Measurements from ENCODE around the gene LAMA2. TPM values are rescaled to one million over a fixed set of nuclear protein-coding genes. Genes with fewer than 3 reads are reported as not detected.

The LAMA2 gene
- total RNA-seq, 4 donors from 2014 or later = 115 to 153 (median 134) TPM

DNA sequence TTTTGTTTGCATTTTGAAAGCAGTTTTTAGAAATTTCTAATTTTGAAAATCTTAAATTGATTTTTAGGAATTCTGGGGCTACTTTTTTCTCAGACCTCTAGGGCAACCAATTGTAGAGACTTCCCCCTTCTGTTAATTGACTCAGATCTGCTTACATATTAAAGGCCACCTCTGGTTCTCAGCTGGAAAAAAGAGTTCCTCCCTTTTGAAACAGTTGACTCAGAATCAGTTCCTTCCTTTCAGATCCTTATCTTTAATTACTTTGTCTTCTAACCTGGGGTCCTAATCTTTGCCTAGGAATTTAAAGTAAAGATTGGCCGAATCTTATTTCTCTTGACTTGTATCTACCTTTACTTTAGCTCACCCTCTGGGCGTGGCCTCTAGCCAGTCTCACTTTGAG, 146.8 kb downstream of the LAMA2 start:
- no peak for DNase-seq (ENCODE audit: extremely low spot score)
- TF ChIP-seq POLR2A (IDR thresholded peaks at IDR 0.05; ENCODE audit: low read depth) (no peak), EP300 (IDR thresholded peaks at IDR 0.05) (no peak), POLR2AphosphoS5 (IDR thresholded peaks at IDR 0.05) (no peak)
- TF ChIP-seq, protein P1, sequence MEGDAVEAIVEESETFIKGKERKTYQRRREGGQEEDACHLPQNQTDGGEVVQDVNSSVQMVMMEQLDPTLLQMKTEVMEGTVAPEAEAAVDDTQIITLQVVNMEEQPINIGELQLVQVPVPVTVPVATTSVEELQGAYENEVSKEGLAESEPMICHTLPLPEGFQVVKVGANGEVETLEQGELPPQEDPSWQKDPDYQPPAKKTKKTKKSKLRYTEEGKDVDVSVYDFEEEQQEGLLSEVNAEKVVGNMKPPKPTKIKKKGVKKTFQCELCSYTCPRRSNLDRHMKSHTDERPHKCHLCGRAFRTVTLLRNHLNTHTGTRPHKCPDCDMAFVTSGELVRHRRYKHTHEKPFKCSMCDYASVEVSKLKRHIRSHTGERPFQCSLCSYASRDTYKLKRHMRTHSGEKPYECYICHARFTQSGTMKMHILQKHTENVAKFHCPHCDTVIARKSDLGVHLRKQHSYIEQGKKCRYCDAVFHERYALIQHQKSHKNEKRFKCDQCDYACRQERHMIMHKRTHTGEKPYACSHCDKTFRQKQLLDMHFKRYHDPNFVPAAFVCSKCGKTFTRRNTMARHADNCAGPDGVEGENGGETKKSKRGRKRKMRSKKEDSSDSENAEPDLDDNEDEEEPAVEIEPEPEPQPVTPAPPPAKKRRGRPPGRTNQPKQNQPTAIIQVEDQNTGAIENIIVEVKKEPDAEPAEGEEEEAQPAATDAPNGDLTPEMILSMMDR (IDR thresholded peaks at IDR 0.05) = no peak
- Histone ChIP-seq H3K9me3 (no peaks in the 10 kb centered on the region), H3K36me3 (no peaks in the 10 kb centered on the region), H3K4me3 (no peak overlapping the region), H3K27me3 (no peaks in the 10 kb centered on the region), H3K4me1 (peaks cover 0 to 2% (median 0%) of the 10 kb centered on the region in 4 donors), H3K27ac (replicated peaks in 1 of 4) (no peak overlapping the region)
- intact Hi-C loops (cut with DNase I) = no loop called here
- WGBS = 72% methylated on average over 2 of the region's 2 CpGs

DNA sequence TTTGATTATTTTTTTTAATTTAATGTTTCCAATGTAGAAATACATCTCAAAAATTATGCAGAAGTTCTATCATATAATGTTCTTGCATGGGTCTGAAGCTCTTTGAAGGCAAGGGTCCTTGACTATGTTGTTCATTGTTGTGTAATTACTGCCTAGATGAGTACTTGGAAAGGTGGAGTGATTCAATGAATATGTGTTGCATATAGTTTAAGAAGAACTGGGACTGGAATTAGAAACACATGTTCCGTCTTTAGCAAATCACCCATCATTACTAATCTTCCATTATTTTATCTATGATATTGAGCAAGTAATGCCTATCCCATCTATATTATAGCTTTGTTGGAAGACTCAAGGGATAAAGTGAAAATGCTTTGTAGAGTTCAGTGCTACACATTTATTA, 147.3 kb downstream of the LAMA2 start:
- 96% methylated on average over 1 of the region's 1 CpG for WGBS
- Histone ChIP-seq H3K36me3 (no peaks in the 10 kb centered on the region), H3K9me3 (no peaks in the 10 kb centered on the region), H3K4me1 (peaks cover 0 to 2% (median 0%) of the 10 kb centered on the region in 4 donors), H3K27me3 (no peaks in the 10 kb centered on the region), H3K27ac (replicated peaks in 1 of 4) (no peak overlapping the region), H3K4me3 (no peak overlapping the region)
- DNase-seq (ENCODE audit: extremely low spot score) = no peak
- intact Hi-C loops (cut with DNase I) = no loop called here
- TF ChIP-seq POLR2AphosphoS5 (IDR thresholded peaks at IDR 0.05) (no peak), EP300 (IDR thresholded peaks at IDR 0.05) (no peak), POLR2A (IDR thresholded peaks at IDR 0.05; ENCODE audit: low read depth) (no peak)
- TF ChIP-seq, protein P1 (IDR thresholded peaks at IDR 0.05) = no peak

DNA sequence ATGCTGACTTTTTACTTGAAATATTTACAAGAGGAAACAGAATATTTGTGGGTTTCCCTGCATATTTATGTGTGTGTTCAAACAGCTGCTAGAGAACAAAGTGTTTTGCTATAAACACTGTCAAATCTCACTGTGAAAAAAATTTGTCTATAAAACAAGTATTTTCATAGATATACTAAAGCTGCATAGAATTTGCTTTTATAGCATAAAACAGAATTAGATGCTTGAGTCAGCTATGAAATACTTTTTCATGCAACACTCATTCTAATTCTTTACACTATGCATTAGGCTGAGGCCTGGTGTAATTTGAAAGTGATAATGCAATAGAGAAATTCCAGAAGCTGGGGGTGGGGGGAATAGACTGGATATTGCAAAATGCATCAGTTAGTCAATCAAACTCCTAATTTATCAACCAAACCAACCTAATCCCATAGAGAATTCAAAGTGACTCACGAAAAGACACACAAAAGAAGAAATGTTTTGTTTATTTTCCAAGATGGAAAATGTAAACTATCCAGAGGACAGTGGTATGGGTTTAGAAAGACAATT, 148.2 kb downstream of the LAMA2 start:
- no peak overlapping the region for H3K27ac ChIP-seq (replicated peaks in 1 of 4)
- no peaks in the 10 kb centered on the region for H3K27me3 ChIP-seq
- no peaks in the 10 kb centered on the region for H3K9me3 ChIP-seq
- peaks cover 0 to 4% (median 0%) of the 10 kb centered on the region in 4 donors for H3K4me1 ChIP-seq
- no peaks in the 10 kb centered on the region for H3K36me3 ChIP-seq
- intact Hi-C loops (cut with DNase I) = no loop called here
- H3K4me3 ChIP-seq = no peak overlapping the region
- DNase-seq (ENCODE audit: extremely low spot score) = no peak
- WGBS = 63% methylated on average over 1 of the region's 1 CpG
- TF ChIP-seq POLR2A (IDR thresholded peaks at IDR 0.05; ENCODE audit: low read depth) = no peak
- TF ChIP-seq POLR2AphosphoS5 (IDR thresholded peaks at IDR 0.05) = no peak
- no peak for TF ChIP-seq EP300 (IDR thresholded peaks at IDR 0.05)
- TF ChIP-seq, protein P1 (IDR thresholded peaks at IDR 0.05) = no peak

DNA sequence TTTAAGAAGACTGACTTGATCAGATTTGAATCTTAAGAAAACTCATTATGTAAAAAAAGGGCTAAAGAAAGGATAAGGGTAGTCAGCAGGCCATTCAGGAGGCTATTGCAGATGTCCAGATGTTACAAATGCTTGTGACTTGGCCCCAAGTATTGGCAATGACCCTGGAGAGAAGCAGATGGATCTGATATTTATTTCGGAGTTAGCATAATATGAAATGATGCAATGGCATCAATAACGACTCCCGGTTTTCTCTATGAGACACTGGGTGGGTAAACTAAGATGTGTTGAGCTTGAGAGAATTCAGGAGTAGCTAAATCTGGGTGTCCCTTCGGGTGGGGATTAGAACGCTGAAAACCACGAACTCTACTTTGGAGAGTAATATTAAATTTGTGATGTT, 149.7 kb downstream of the LAMA2 start:
- Histone ChIP-seq H3K27me3 (no peaks in the 10 kb centered on the region), H3K4me3 (no peak overlapping the region), H3K36me3 (no peaks in the 10 kb centered on the region), H3K4me1 (peaks cover 0 to 8% (median 0%) of the 10 kb centered on the region in 4 donors), H3K27ac (replicated peaks in 1 of 4) (peak overlapping the region in 2 of 4 donors; percentile 19 to 37), H3K9me3 (no peaks in the 10 kb centered on the region)
- 75% methylated on average over 6 of the region's 6 CpGs for WGBS
- intact Hi-C loops (cut with DNase I) = no loop called here
- DNase-seq (ENCODE audit: extremely low spot score) = no peak
- TF ChIP-seq POLR2AphosphoS5 (IDR thresholded peaks at IDR 0.05) = peak in 1 of 2 donors; percentile 33
- TF ChIP-seq, protein P1 (IDR thresholded peaks at IDR 0.05) = no peak

DNA sequence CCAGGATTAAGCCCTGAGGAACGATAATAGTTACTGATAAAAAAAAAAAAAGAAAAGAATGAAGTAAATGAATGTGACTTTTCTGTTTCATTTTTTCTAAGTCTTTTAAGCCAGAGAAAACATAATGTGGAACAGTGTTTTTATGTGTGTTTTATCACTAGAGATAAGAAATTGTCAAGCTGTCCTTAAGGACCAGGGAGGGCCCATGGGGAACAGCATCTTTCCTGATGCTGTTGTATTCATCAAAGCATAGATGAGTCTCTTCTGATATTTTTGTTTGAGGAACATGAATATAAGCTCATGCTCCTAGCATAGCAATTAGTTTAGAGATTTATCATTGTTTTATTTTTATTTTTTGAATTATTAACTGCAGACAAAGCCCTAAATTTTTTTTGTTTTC, 150.2 kb downstream of the LAMA2 start:
- 63% methylated on average over 1 of the region's 1 CpG for WGBS
- no peak for DNase-seq (ENCODE audit: extremely low spot score)
- intact Hi-C loops (cut with DNase I) = no loop called here
- H3K36me3 ChIP-seq = no peaks in the 10 kb centered on the region
- TF ChIP-seq POLR2AphosphoS5 (IDR thresholded peaks at IDR 0.05) = no peak
- TF ChIP-seq, protein P1 (IDR thresholded peaks at IDR 0.05) = no peak
- TF ChIP-seq EP300 (IDR thresholded peaks at IDR 0.05) = no peak
- no peak for TF ChIP-seq POLR2A (IDR thresholded peaks at IDR 0.05; ENCODE audit: low read depth)
- H3K9me3 ChIP-seq = no peaks in the 10 kb centered on the region
- H3K4me3 ChIP-seq = no peak overlapping the region
- H3K4me1 ChIP-seq = peaks cover 0 to 8% (median 0%) of the 10 kb centered on the region in 4 donors
- no peaks in the 10 kb centered on the region for H3K27me3 ChIP-seq
- peak overlapping the region in 1 of 4 donors; percentile 19 for H3K27ac ChIP-seq (replicated peaks in 1 of 4)
